Stimulated activated CD4-positive, alpha-beta T cell treated with anti-CD3 and anti-CD28 coated beads, Interleukin-1b, Interleukin-23, amount 100 ng/mL, for 4 hours (primary cell): Measurements from ENCODE around the gene TDRD9.
A peak's percentile ranks its signal among the peaks of the same experiment; 100 is the strongest.

Experiments used
- DNase-seq, 2 donors: peaks; one replicate each; pipeline ENCODE4 v3.0.0-alpha.2; 2020; ENCODE audit warnings: low read depth in 2 of 2

Gene TDRD9

GRCh38 chr14:104090071-104090748 lies 162.0 kb downstream of the TDRD9 start:
- no peak for DNase-seq

GRCh38 chr14:104091061-104091926 lies 163.0 kb downstream of the TDRD9 start:
- DNase-seq: no peak

DNA sequence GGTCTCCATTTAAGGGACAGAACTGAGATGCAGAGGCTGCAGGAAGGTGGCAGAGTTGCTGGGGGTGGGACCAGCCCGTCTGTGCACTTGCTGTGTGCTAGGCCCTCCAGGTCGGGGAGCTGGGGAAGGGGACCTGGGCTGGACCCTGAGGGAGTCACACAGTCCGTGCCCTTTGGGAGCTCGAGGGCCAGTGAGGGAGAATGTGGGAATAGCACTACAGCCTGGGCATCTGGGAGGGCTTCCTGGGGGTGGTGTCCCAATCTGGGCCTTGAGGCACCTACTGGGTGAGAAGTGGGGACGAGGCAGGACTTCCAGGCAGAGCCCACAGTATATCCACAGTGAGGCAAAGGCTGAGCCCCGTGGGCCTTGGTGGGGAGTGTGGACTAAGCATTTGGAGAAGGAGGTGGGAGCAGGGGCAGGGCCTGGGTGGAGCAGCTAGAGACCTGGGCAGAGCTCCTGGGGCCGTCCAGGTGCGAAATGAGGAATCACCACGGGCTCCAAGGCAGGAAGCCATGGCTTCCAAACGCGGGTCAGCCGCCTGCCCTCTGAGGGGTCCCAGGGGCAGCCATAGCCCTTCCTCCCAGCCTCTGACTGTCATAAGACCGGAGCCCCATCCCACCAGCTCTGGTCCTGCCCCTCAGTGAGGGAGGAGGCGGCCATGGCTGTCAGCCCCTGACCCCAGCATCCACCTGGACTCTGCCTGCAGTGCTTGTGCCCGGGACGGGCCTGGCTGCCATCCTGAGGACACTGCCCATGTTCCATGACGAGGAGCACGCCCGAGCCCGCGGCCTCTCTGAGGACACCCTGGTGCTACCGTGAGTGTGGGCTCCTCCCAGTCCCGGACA lies 163.9 kb downstream of the TDRD9 start:
- no peak for DNase-seq

DNA sequence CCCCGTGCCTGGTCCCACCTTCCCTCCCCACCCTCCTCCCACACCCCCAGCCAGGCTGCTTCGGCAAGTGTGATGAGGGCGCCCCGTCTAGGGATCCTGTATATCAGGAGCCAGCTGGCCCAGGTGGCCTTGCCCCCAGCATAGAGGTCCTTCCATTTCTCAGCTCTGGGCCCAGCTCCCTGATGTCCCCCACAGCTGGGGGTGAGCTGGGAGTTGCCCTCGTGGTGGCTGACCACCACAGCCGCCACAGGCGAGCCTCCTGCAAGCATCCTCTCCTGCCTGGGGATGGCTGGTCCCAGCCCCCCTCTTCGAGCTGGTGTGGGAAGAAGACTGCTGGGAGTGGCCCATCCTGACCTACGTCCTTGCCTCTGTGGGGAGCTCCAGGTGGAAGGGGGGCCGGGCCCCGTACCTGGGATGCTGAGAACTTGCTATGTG lies 164.7 kb downstream of the TDRD9 start:
- no peak for DNase-seq

DNA sequence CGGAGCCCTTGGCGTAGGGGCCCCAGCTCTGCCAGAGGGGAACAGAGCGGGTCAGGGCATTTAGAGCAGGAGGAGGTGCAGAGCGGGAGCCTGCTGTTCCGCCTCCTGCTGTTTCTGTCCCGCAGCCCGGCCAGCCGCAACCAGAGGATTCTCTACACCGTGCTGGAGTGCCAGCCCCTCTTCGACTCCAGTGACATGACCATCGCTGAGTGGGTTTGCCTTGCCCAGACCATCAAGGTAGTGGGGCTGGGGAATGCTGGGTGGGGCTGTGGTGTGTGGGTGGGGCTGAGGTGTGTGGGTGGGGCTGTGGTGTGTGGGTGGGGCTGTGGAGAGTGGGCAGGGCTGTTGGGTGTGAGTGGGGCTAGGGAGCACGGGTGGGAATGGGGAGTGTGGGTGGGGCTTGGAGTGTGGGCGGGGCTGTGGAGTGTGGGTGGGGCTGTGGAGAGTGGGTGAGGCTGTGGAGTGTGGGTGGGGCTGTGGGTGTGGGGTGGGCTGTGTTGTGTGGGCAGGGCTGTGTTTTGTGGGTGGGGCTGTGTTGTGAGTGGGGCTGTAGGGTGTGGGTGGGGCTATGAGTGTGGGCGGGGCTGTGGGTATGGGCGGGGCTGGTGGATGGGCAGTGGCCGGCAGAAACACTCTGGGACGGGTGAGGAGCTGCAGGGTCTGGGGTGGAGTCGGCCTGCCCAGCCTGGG lies 165.3 kb downstream of the TDRD9 start:
- no peak for DNase-seq

GRCh38 chr14:104094056-104094708 lies 165.9 kb downstream of the TDRD9 start:
- no peak for DNase-seq

DNA sequence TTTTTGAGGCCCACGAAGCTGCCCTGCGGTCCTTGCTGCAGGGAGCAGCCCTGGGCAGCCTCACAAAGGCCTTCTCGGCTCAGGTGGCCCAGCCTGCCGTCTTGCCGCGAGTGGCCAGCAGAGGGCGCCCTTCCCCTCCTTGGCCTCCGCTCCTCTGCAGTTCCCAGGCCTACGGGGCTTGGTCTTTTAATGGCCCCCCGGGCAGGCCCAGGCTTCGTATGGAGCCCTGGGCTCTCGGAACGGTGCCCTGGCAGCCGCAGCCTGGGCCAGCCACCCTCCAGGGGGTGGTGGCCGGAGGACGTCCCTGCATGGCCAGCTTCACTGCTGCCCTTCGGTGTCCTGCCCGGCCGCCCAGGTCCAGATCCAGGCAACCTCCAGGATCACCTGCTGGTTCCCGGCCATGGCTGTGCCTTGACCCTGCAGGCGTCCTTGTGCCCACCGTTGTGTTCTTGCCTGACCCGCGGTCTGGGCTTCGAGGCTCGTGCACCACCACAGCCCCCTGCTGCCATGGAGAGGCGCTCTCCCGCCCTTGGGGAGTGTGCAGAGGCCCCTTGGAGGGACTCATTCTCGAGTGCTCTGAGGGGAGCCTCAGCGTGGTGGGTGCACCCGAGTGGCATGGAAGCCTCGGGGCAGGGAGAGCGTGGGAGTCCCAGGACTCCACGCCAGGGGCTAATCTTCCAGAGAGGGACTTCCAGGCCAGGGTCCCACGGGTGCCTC lies 166.6 kb downstream of the TDRD9 start:
- peak; percentile 62 to 78 for DNase-seq

DNA sequence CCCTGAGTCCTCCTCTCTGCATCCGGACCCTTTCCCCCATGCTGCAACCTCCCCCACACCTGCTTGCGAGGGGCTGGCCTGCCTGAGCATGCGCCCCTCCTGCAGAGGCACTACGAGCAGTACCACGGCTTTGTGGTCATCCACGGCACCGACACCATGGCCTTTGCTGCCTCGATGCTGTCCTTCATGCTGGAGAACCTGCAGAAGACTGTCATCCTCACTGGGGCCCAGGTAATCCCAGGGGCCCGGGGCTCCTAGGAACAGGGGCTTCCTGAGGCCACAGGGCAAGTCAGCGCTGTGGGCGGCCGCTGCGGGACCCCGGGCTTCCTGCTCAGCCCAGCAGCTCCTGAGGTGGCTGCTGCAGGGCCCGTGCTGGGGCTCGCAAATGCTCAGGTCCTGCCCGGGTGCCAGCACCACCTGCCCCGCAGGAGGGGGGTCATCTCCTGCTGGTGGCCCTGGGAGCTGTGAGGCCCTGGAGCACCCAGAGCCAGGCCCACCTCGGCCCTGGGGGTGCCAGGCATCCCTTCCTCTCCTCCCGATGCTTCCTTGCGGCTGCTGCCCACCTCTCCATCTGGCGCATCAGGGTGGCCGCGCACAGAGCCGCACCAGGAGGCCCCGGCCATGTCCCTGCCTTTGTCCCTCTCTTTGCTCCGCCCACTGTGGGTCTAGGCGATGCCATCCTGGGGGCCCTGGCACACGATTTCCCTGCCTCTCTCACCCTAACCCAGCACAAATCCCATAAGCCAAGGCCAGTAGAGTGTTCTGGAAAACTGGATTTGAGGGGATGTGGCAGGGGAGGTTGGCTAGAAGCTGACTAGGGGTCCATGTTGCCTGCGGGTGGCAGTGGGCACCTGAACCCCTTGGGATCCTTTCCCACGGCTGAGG lies 167.4 kb downstream of the TDRD9 start:
- DNase-seq: no peak

GRCh38 chr14:104096318-104096717 lies 168.1 kb downstream of the TDRD9 start:
- no peak for DNase-seq

GRCh38 chr14:104096751-104097700 lies 168.8 kb downstream of the TDRD9 start:
- no peak for DNase-seq

DNA sequence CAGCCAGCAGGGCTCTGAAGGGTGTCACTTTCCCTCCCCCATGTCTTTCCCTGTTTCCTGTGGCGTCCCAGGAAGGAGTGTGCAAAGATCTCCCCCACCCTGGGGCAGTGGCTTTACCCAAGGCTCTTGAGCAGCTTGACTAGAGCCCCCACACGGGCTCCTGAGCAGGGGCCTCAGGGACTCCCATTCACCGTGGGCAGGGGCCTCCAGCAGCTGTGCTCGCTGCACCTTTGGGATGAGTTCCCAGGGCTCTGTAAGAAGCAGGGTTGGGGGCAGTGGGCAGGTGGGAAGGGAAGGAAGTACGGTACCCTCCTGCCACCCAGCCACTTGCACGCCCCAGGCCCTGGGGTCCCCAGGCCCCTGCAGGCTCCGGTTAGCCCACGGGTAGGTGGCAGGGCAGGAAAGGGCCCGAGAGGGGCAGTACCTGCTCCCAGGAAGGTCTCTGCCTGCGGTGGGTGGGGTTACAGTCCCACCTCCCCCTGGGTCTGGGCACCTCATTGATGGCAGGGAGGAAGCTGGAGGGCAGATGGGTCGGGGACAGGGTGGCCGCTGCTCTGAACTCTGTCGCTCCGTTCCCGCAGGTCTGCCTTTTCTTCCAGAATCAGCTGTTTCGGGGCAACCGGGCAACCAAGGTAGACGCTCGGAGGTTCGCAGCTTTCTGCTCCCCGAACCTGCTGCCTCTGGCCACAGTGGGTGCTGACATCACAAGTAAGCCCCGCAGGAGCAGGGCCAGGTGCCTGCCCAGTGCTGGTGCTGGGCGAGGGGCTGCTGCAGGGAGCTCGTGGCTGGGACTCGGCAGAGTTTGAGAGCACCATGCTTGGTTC lies 170.2 kb downstream of the TDRD9 start:
- no peak for DNase-seq

- no peak for DNase-seq
These were observed 171.1 kb downstream of the TDRD9 start for GRCh38 chr14:104099096-104100041.

- DNase-seq: no peak
These were observed 172.2 kb downstream of the TDRD9 start for GRCh38 chr14:104100171-104101085.

DNA sequence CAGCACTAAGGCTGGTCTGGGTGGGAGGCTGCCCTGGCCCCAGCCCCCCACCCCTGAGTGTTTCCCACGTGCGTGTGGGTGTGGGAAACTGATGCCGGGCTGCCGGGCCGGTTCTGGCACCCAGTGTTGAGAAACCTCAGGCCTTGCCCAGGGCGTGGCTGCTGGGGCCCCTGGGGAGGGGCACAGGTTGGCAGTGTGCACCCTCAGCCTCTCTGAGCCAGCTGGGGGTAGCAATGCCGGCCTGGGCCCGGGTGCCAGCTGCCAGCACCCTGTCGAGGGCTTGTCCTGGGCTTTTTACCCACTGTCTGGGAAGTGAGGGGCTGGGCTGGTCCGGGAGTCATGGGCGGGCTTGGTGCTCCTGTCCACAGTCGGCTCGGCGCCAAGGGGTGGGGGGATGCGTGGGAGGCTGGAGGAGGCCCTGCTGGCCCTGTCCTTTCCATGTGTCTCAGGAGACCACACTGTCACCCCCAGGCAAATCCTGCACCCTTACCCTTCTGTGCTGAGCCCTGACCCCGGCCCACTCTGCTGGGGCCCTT lies 172.9 kb downstream of the TDRD9 start:
- no peak for DNase-seq
